CD14-positive monocyte (primary cell): ENCODE results near the gene ULK4. TPM values are rescaled to one million over a fixed set of nuclear protein-coding genes. Genes with fewer than 3 reads are reported as not detected.
A peak's percentile ranks its signal among the peaks of the same experiment; 100 is the strongest.

Experiments used
- DNase-seq, 3 donors: peaks; one replicate each; pipeline ENCODE4 v3.0.0-alpha.2; 2011 to 2022
- H2AFZ ChIP-seq: 2 replicates; pipeline ENCODE4 v1.6.0; 2012; ENCODE audit warnings: mild to moderate bottlenecking, low read depth, low read length, inconsistent platforms; ENCODE audit not compliant: insufficient read depth, poor library complexity, severe bottlenecking
- H3K27ac ChIP-seq, 2 donors: 1 replicate in 1 of 2; 2 replicates in 1 of 2; pipeline ENCODE4 v1.5.1; 2012 to 2013; ENCODE audit warnings: low read length in 2 of 2, control low read depth in 1 of 2, inconsistent platforms in 1 of 2, low read depth in 1 of 2, mild to moderate bottlenecking in 1 of 2
- H3K27me3 ChIP-seq, 2 donors: one replicate each; pipeline versions ENCODE4 v1.6.0 to v1.6.1; 2011 to 2013; ENCODE audit warnings: low read length in 2 of 2; ENCODE audit not compliant: control insufficient read depth in 2 of 2, insufficient read depth in 2 of 2
- H3K36me3 ChIP-seq, 2 donors: replicated peaks in 1 of 2; 1 replicate in 1 of 2; 2 replicates in 1 of 2; pipeline versions ENCODE4 v1.5.1 to v1.6.1; 2012 to 2013; ENCODE audit warnings: low read length in 2 of 2, control low read depth in 1 of 2, inconsistent platforms in 1 of 2, mild to moderate bottlenecking in 1 of 2; ENCODE audit not compliant: insufficient read depth in 2 of 2, control insufficient read depth in 1 of 2
- H3K4me1 ChIP-seq, 2 donors: 1 replicate in 1 of 2; 2 replicates in 1 of 2; pipeline versions ENCODE4 v1.5.1 to v1.6.1; 2012 to 2013; ENCODE audit warnings: low read length in 2 of 2, control low read depth in 1 of 2, inconsistent platforms in 1 of 2, mild to moderate bottlenecking in 1 of 2, moderate library complexity in 1 of 2; ENCODE audit not compliant: insufficient read depth in 2 of 2, control insufficient read depth in 1 of 2
- H3K4me2 ChIP-seq: replicated peaks from 2 replicates; pipeline ENCODE3; 2012; ENCODE audit warnings: low read length, moderate library complexity, mild to moderate bottlenecking; ENCODE audit not compliant: poor library complexity, severe bottlenecking; ENCODE audit errors: extremely low read depth
- H3K4me3 ChIP-seq, 3 experiments: fragments of 200-600 bp in 1 of 3; sonication (generic) in 1 of 3; replicated peaks in 1 of 3; 1 replicate in 2 of 3; 2 replicates in 1 of 3; pipeline ENCODE4 v1.5.1; 2011 to 2013; ENCODE audit warnings: low read length in 3 of 3, mild to moderate bottlenecking in 3 of 3, control low read depth in 2 of 3, low read depth in 2 of 3, inconsistent platforms in 1 of 3, moderate library complexity in 1 of 3
- H3K79me2 ChIP-seq: 2 replicates; pipeline ENCODE4 v1.6.0; 2012; ENCODE audit warnings: mild to moderate bottlenecking, control low read depth, inconsistent platforms, low read length, moderate library complexity; ENCODE audit not compliant: insufficient read depth
- H3K9ac ChIP-seq: 2 replicates; pipeline ENCODE4 v1.6.0; 2017; ENCODE audit warnings: low read length, mild to moderate bottlenecking; ENCODE audit not compliant: insufficient read depth, poor library complexity, severe bottlenecking
- H3K9me3 ChIP-seq, 2 donors: replicated peaks in 1 of 2; 1 replicate in 1 of 2; 2 replicates in 1 of 2; pipeline versions ENCODE4 v1.5.1 to v1.6.1; 2012 to 2013; ENCODE audit warnings: low read length in 2 of 2, control low read depth in 1 of 2; ENCODE audit not compliant: control insufficient read depth in 1 of 2, insufficient read depth in 1 of 2
- H4K20me1 ChIP-seq: 2 replicates; pipeline ENCODE4 v1.6.0; 2012; ENCODE audit warnings: mild to moderate bottlenecking, low read length, control low read depth, moderate library complexity; ENCODE audit not compliant: insufficient read depth
- H3K27ac Mint-ChIP-seq, 7 donors: one replicate each; pipeline ENCODE4 v1.8.0; 2020; ENCODE audit warnings: mild to moderate bottlenecking in 7 of 7, mixed read lengths in 7 of 7, moderate library complexity in 6 of 7, inconsistent platforms in 2 of 7
- H3K27me3 Mint-ChIP-seq, 3 donors: one replicate each; pipeline ENCODE4 v1.8.0; 2021 to 2022; ENCODE audit warnings: low read depth in 3 of 3, mild to moderate bottlenecking in 3 of 3, mixed read lengths in 3 of 3, moderate library complexity in 3 of 3, inconsistent platforms in 1 of 3
- H3K36me3 Mint-ChIP-seq, 2 donors: one replicate each; pipeline ENCODE4 v1.8.0; 2020; ENCODE audit warnings: mixed read lengths in 2 of 2, inconsistent platforms in 1 of 2, mild to moderate bottlenecking in 1 of 2
- H3K4me1 Mint-ChIP-seq: one replicate; pipeline ENCODE4 v1.8.0; 2020; ENCODE audit warnings: mild to moderate bottlenecking, mixed read lengths
- H3K4me3 Mint-ChIP-seq, 2 donors: one replicate each; pipeline ENCODE4 v1.8.0; 2020; ENCODE audit warnings: mild to moderate bottlenecking in 2 of 2, mixed read lengths in 2 of 2, moderate library complexity in 1 of 2
- H3K9me3 Mint-ChIP-seq, 7 donors: one replicate each; pipeline ENCODE4 v1.8.0; 2020 to 2022; ENCODE audit warnings: mixed read lengths in 7 of 7, mild to moderate bottlenecking in 6 of 7, moderate library complexity in 6 of 7, inconsistent platforms in 2 of 7
- CTCF ChIP-seq: fragments of 200-600 bp; IDR thresholded peaks from one replicate; pipeline ENCODE4 v1.8.0; 2022; ENCODE audit warnings: antibody characterized with exemption, mild to moderate bottlenecking
- WGBS: methylation state at CpG from one replicate; pipeline ENCODE4 v1.1.5; 2013; ENCODE audit warnings: missing lambda C conversion rate; ENCODE audit not compliant: insufficient coverage; 5-methylcytosine and 5-hydroxymethylcytosine counted together
- intact Hi-C, 2 donors: fragments of 100-400 bp; cut with micrococcal nuclease; formaldehyde crosslinking; loops; one replicate each; pipeline versions ENCODE4 v1.15.0 to v1.15.1; 2023
- polyA plus RNA-seq, 3 donors: library from polyadenylated mRNA; depleted of rRNA in 1 of 3; unstranded in 2 of 3; stranded (reverse) in 1 of 3; fragments of 300-500 nt in 2 of 3; fragments of >200 nt in 1 of 3; fragmentation: Illumina TruSeq in 2 of 3; gene quantifications; 1 replicate in 2 of 3; 2 replicates in 1 of 3; pipeline ENCODE4 v1.2.3, GENCODE V29; 2012 to 2021

ULK4 gene
- polyA plus RNA-seq, 3 donors = 6.7 to 14.0 (median 11.8) TPM

- Mint-ChIP-seq H3K27me3 (no peaks in the 10 kb centered on the region), H3K4me3 (no peak overlapping the region), H3K4me1 (no peaks in the 10 kb centered on the region), H3K9me3 (peaks cover 0 to 5% (median 0%) of the 10 kb centered on the region in 7 donors), H3K27ac (peak overlapping the region in 1 of 7 donors; percentile 1), H3K36me3 (no peaks in the 10 kb centered on the region)
- Histone ChIP-seq H4K20me1 (no peaks in the 10 kb centered on the region), H3K9ac (no peak overlapping the region), H3K27me3 (no peaks in the 10 kb centered on the region), H2AFZ (no peak overlapping the region), H3K9me3 (no peaks in the 10 kb centered on the region), H3K79me2 (no peaks in the 10 kb centered on the region), H3K4me2 (no peak overlapping the region), H3K4me1 (no peaks in the 10 kb centered on the region), H3K36me3 (no peaks in the 10 kb centered on the region), H3K27ac (no peak overlapping the region), H3K4me3 (no peak overlapping the region)
- TF ChIP-seq CTCF = no peak
- no peak for DNase-seq
- intact Hi-C loops = no loop called here
- WGBS = 100% methylated on average over 4 of the region's 5 CpGs
Observed at GRCh38 chr3:41627477-41628087, 334.3 kb downstream of the ULK4 start.

GRCh38 chr3:41612853-41613252, 349.1 kb downstream of the ULK4 start:
- H3K36me3 Mint-ChIP-seq = no peaks in the 10 kb centered on the region
- H2AFZ ChIP-seq = no peak overlapping the region
- no peaks in the 10 kb centered on the region for H4K20me1 ChIP-seq
- no peak overlapping the region for H3K4me2 ChIP-seq
- H3K9ac ChIP-seq = no peak overlapping the region
- no peak for TF ChIP-seq CTCF
- DNase-seq = no peak
- no peak overlapping the region for H3K27ac ChIP-seq
- H3K36me3 ChIP-seq = no peaks in the 10 kb centered on the region
- WGBS = 100% methylated on average over 2 of the region's 2 CpGs
- H3K9me3 ChIP-seq = peaks cover 0 to 3% of the 10 kb centered on the region in 2 donors
- H3K27me3 ChIP-seq = no peaks in the 10 kb centered on the region
- H3K4me1 Mint-ChIP-seq = no peaks in the 10 kb centered on the region
- no peaks in the 10 kb centered on the region for H3K27me3 Mint-ChIP-seq
- H3K4me3 Mint-ChIP-seq = no peak overlapping the region
- no peaks in the 10 kb centered on the region for H3K79me2 ChIP-seq
- no peaks in the 10 kb centered on the region for H3K4me1 ChIP-seq
- H3K27ac Mint-ChIP-seq = no peak overlapping the region
- H3K9me3 Mint-ChIP-seq = peaks cover 0 to 1% (median 0%) of the 10 kb centered on the region in 7 donors
- intact Hi-C loops = no loop called here
- H3K4me3 ChIP-seq = no peak overlapping the region
